Central memory CD4-positive, alpha-beta T cell (primary cell): ENCODE results near the gene CLCA4.
"Not testable (repeated sequence)": the region's sequence is repeated elsewhere in the genome, so short reads cannot be mapped to it uniquely, and the experiment has no call there.

Experiments used
- DNase-seq: peaks from one replicate; pipeline ENCODE4 v3.0.0; 2022

Gene CLCA4

DNA sequence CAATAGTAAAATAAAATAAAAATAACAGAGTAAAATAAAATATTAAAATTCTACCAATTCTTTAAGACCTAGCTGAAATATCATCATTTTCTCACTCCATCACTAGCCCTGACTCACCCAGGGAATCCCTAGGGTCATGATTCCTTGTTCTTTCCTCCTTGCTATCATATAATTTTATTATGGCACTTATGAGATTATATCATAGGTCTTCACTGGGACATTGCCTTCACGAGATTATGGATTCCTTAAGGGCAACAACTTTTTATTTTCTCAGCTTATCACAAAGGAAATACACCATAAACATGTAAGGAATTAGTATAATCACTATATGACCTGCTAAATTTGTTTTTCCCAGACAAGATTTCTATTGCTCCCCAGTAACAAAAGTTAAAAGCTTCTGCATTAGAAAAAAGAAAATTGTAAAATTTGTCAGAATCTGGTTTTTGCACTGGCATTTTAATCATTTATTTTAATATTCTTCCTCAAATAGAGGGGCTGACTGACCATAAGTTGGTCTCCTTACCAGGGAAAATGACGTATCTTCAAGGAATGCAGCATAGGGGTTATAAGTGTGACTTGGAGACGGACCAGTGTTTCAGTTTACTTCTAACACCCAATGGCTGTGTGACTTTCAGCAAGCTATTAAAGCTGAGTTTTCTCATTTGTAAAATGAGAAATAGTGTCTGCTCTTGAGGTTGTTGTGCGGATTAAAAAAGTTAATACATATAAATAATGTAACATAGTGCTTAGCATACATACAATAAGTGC, 8.8 kb upstream of the CLCA4 start:
- DNase-seq = no peak

GRCh38 chr1:86538775-86539174, 8.1 kb upstream of the CLCA4 start:
- no peak for DNase-seq

DNA sequence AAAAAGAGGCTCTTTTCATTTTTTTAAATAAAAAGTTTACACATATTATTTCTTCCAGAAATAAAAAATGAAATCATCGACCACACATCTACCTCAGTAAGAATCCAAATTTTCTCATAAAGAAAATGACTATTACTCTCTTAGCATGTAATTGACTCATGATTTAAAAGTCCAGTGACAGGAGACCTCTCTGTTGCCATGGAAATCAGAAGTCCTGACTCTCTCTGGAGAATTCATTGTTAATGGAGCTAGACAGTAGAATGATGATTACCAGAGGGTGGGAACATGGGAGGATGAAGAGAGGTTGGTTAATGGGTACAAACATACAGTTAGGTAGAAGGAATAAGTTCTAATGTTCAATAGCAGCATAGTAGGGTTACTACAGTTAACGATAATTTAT, 5.0 kb upstream of the CLCA4 start:
- DNase-seq = no peak

- no peak for DNase-seq
Measured at GRCh38 chr1:86542631-86543030, 4.2 kb upstream of the CLCA4 start.

DNA sequence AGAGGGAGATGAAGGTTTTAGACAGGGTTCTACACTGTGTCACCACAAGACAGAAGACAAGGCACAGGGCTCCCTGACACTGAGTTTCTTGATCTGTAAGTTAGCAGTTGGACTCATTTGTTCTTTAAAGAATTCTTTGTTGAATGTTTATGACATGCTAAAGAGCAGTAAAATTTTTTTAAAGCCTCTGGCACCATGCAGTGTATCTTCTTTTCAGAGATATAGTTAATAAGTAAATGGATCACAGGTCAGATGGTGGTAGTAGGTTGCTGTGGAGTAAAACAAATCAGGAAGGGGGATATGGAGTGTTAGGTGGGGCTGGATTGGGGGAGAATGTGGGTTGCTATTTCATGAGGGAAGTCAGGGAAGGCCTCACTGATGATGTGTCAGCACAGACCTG, 2.0 kb downstream of the CLCA4 start:
- DNase-seq = no peak

DNA sequence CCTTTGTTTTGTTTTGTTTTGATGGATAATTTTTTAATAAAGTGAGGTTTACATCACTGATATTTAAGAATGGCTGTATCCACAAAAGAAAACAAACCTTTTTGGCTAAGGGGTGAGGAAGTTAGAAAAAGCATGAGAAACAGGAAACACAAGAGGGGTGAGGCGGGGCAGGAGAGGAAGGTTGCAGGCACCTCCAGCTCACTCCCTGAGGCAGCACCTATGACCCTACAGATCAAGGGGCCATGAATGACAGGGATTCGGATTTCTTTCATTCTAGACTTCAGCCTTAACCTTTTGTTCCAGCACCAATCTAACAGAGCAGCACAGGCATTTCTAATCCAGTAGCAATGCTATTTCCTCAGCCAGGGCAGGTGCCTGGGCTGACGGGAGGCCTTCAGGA, 4.4 kb downstream of the CLCA4 start:
- no peak for DNase-seq

- no peak for DNase-seq
Measured at GRCh38 chr1:86552376-86552775, 5.5 kb downstream of the CLCA4 start.

GRCh38 chr1:86557739-86558138, 10.9 kb downstream of the CLCA4 start:
- DNase-seq = no peak

DNA sequence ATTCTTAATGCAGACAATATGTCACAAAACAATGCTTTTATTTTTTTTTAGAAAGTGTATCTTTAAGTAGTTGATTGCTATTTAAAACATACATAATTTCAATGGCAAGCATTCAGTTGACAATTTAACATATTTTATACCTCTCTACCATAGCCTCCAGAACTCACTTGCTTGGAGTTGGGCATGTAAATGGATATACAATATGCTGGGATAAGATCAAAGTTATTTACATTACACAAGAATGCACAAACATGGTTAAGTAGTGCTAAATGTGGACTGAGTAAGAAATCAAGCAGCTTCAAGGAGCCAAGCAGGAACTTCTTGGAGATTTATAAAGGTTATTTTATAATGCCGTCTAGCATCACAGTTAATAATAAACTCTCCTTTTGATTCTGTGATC, 17.0 kb downstream of the CLCA4 start:
- no peak for DNase-seq

GRCh38 chr1:86567341-86567740, 20.5 kb downstream of the CLCA4 start:
- no peak for DNase-seq

DNA sequence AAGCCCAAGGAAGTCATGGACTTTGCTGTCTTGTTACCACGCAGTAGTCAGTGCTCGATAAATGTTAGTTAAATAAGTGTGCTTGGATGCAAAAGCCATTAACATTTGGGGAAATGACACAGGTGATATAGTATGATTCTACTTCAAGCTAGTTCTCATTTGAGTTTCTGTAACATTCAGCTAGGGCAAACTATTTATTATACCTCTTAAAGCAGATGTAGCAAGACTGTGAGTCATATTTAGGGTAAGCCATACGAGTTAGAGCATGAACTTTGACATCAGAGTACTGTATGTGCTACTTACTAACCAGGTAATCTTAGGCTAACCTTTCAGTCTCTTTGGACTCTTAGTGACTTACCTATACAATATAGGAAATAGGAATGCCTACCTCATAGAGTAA, 21.0 kb downstream of the CLCA4 start:
- DNase-seq = no peak

- no peak for DNase-seq
Measured at GRCh38 chr1:86573763-86574484, 27.0 kb downstream of the CLCA4 start.

DNA sequence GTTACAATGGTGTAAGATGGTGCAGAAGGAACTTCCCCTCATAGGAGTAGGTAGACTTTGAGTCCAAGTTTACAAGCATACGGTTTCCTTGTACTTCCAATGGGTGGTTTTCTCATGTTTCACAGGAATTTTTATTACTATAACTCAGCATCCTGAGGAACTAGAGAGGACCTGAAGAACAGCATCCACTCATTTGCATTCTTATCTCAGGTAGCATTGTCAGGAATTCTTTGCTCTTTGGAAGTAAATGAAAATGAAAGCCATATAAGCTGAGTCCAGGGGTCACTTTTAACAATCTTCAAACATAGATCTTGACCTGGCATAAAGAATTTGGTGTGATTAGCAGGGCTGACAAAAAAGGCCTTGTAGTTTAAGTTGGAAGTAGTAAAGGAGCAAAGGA, 34.4 kb downstream of the CLCA4 start:
- DNase-seq = no peak

DNA sequence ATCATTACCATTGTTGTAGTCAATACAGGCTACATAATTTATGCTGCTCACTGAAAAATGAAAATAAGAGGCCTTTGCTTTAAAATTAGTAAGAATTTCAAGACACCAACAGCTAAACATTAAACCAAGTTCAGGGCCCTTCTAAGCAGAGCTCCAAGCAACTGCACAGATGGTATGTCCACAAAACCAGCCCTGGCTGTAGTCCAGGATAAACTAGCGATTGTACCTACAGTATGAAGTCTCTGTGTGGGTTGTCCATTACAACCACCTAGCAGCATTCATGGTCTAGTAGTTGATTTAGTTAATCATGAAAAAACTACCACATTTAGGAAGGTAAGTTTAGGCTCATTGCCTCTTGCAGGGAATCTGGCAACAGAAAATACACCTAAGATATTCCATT, 35.3 kb downstream of the CLCA4 start:
- DNase-seq = no peak

DNA sequence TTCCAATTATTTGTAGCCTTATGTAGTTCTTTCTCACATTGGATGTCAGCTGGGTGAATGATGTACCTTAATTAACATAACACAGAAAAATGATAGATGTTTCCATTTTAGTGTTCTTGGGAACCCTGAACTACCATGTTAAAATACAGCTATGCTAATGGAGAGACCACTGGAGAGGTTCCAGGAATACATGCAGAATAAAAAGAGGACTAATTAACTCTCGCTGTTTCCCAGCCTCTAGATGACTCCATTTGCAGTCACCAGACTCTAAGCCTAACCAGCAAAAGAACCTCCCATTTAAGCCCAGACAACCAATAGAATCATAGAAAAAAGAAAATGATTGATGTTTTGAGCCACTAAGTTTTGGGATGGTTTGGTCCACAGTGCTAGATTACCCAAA, 36.2 kb downstream of the CLCA4 start:
- no peak for DNase-seq

DNA sequence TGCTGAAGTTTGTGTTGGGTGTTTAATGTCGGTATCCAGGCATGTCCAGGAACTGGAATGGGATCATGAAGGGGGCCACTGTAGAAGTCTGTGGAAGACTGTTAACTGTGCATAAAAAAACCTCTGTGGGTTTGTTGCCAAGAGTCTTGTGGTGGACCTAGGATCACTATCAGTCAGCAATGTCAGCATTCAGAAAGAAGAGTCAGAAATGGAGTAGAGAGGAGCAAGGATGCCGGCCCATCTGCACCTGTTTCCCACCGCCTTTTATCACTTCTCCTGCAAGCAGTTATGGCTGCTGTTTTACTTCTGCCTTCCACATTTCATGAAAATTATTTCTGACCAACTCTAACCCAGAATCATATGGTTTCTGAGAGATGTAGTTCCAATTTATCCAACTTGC, 36.7 kb downstream of the CLCA4 start:
- DNase-seq = no peak

GRCh38 chr1:86594284-86594770, 47.4 kb downstream of the CLCA4 start:
- DNase-seq = no peak

DNA sequence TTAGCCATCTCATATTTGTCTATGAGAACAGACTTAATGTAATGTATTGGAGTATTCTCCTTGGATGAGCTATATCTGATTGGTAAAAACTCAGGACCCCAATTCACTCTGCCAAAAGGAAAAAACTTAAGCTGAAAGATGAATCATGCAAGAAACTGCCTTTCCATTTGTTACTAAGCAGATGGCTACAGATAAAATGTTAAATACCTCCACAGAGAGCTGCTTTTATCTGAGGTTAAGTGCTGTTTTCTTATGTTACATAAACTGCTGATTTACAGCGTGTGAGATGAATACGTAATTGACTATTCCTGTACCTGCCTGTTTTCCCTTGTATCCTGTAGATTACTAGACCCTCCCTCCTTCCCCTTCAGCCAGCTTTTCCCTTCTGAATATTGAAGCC, 49.3 kb downstream of the CLCA4 start:
- DNase-seq = no peak

DNA sequence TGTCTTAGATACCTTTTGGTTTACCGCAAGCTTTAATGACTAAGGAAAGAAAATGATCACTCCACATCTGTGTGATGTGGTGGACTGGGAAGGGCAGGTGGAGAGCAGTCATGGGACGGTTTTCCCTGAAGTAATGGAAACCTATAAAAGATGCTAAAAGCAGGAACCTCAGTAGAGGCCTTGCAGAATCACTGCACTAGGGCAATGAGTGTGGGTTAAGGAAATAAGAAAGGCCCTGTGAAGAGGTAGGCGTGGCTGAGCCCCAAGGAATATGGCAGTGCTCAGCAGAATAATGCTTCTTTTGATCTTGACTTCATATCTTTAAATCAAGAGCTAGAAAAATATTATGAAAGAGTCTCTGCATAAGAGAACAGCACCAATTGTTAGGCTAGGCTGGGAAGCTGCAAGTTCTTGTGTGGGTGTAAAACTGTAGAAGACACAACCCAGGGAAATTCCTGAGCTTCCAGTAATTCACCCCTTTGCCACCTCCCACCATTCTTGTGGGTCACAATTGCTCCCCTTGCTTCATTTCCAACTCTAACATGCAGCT, 49.9 kb downstream of the CLCA4 start:
- DNase-seq = no peak

DNA sequence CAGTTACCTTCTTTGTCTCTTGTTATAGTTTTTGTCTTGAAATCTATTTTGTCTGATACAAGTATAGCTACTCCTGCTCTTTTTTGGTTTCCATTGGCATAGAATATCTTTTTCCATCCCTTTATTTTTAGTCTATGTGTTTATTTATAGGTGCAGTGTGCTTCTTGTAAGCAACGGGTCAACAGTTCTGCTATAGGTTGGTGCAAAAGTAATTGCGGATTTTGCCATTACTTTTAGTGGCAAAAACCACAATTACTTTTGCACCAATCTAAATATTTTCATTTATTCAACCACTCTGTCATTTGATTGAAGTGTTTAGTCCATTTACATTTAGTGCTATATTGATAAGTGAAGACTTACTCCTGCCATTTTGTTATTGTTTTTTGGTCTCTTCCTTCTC, 59.2 kb downstream of the CLCA4 start:
- DNase-seq = not testable (repeated sequence)

GRCh38 chr1:86616433-86616832, 69.6 kb downstream of the CLCA4 start:
- DNase-seq = no peak

GRCh38 chr1:86616871-86617270, 70.0 kb downstream of the CLCA4 start:
- no peak for DNase-seq

DNA sequence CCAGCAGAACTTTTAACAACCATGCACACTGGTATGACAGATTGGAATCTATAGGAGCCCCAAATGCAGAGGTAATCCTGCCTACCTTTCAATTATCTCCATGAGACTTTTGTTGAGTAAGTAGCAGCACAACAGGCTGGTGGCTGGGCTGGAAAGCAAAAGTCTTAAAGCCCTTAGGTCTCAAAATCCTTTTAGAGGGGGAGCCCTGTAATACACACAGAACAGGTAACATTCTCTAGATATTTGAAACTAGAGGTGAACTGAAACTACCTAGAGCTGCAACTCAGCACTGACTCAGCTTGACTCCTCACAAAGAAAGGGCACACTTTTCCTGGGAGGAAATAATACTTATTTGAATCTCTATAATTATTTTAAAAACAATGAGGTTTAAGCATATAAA, 71.5 kb downstream of the CLCA4 start:
- DNase-seq = no peak

GRCh38 chr1:86619313-86619712, 72.4 kb downstream of the CLCA4 start:
- DNase-seq = no peak
